Measurements from ENCODE around the gene KIAA0232.

DNA sequence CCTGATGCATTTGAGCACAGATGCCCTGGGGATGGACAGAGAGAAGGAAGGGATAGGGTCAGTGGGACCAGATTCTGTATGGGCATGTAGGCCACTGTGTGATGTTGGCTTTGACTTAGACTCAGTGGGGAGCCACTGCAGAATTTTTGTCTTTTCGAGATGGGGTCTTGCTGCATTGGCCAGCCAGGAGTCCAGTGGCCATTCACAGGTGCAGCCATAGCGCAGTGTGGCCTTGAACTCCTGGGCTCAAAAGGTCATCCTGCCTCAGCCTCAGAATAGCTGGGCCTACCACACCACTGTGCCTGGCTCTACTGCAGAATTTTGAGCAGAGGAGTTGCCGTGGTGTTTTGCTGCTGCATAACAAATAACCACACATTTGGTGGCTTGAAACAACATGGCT, 149.9 kb downstream of the KIAA0232 start:
- TF ChIP-seq POLR2A (IDR thresholded peaks at IDR 0.05; ENCODE audit: low read length) (no peak), GATA1 (IDR thresholded peaks at IDR 0.05; ENCODE audit: low read depth, low read length) (no peak)
